ENCODE results near the gene FBXO8. TPM values are rescaled to one million over a fixed set of nuclear protein-coding genes. Genes with fewer than 3 reads are reported as not detected.

Gene FBXO8
- total RNA-seq, 1 experiment from 2014 or later, result 8.9 TPM

DNA sequence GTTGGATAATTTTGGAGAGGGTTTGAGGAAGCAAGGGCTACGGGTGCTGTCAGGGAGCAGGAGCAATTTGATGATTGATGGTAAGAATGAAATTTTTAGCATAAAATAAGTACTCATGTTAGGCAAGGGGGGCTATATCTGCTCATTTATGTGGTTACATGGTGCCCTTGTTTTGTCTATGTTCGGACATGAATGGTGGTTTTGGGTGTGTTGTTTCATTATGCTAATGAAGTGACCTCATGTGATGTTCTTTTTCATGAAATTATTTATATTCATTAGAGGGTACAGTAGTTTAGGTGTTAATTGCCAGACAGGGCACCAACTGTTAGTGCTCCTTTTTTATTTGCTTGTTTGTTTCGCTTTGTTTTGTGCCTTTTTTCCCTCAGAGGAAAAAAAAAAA is 29.5 kb upstream of the FBXO8 start:
- Histone ChIP-seq H2BK5ac (ENCODE audit: insufficient read length, low read length) (no peak overlapping the region), H3K23ac (ENCODE audit: insufficient read length, low read depth, low read length) (no peak overlapping the region), H4K5ac (ENCODE audit: insufficient read length, low read depth, low read length) (no peak overlapping the region), H3K79me2 (ENCODE audit: insufficient read depth, low read length) (no peaks in the 10 kb centered on the region), H3K23me2 (ENCODE audit: insufficient read length, low read depth, low read length, poor library complexity, severe bottlenecking) (no peaks in the 10 kb centered on the region), H3K79me1 (ENCODE audit: insufficient read depth, low read depth, low read length, poor library complexity, severe bottlenecking) (no peaks in the 10 kb centered on the region), H3K4me1 (ENCODE audit: insufficient read depth, low read length) (no peaks in the 10 kb centered on the region), H4K8ac (replicated peaks; ENCODE audit: insufficient read length, low read depth, low read length) (no peak overlapping the region), H3K56ac (ENCODE audit: insufficient read length, low read depth, low read length) (no peak overlapping the region), H3K27ac (ENCODE audit: insufficient read length, low read depth, low read length) (no peak overlapping the region), H3K9ac (ENCODE audit: extremely low read depth, insufficient read length, low read length) (no peak overlapping the region), H3T11ph (ENCODE audit: low read length) (no peak overlapping the region), H2BK15ac (ENCODE audit: low read depth, low read length) (no peak overlapping the region), H2AK5ac (ENCODE audit: insufficient read length, low read length) (no peak overlapping the region), H3K14ac (ENCODE audit: insufficient read depth, low read length) (no peak overlapping the region), H2BK12ac (ENCODE audit: insufficient read length, low read depth, low read length) (no peak overlapping the region), H3K4ac (ENCODE audit: low read depth, low read length) (no peak overlapping the region), H2BK120ac (ENCODE audit: low read depth, low read length, poor library complexity, severe bottlenecking) (no peak overlapping the region), H3K9me3 (ENCODE audit: control insufficient read depth, low read depth, low read length) (no peaks in the 10 kb centered on the region), H3K27me3 (ENCODE audit: insufficient read depth, low read length) (no peaks in the 10 kb centered on the region), H2BK20ac (ENCODE audit: low read depth, low read length, poor library complexity, severe bottlenecking) (no peak overlapping the region), H3K4me2 (ENCODE audit: insufficient read depth, insufficient read length, low read length) (no peak overlapping the region), H4K20me1 (ENCODE audit: control insufficient read depth, insufficient read depth, insufficient read length) (no peaks in the 10 kb centered on the region), H4K91ac (ENCODE audit: insufficient read length, low read depth, low read length) (no peak overlapping the region), H2AFZ (ENCODE audit: low read length) (no peak overlapping the region), H3K18ac (ENCODE audit: insufficient read length, low read depth, low read length) (no peak overlapping the region)
- WGBS (ENCODE audit: extremely low coverage, insufficient read length, low lambda C conversion rate), result no CpG with 5 or more reads among the region's 3 CpGs
- Mint-ChIP-seq H3K27me3 (ENCODE audit: low read depth) (no peaks in the 10 kb centered on the region), H3K36me3 (ENCODE audit: insufficient read depth in 1 of 3, low read depth in 3 of 3) (peaks cover 0 to 6% (median 4%) of the 10 kb centered on the region in 3 experiments; a peak in 3 of 7 replicates), H3K27ac (no peak overlapping the region; a peak in 2 of 7 replicates), H3K9me3 (no peaks in the 10 kb centered on the region), H3K4me3 (no peak overlapping the region), H3K4me1 (peaks cover 6 to 8% of the 10 kb centered on the region in 2 experiments)
- TF ChIP-seq CTCF (conservative IDR thresholded peaks at IDR 0.05), result no peak
- no peak for DNase-seq
